ENCODE results near the gene SHMT1.

DNA sequence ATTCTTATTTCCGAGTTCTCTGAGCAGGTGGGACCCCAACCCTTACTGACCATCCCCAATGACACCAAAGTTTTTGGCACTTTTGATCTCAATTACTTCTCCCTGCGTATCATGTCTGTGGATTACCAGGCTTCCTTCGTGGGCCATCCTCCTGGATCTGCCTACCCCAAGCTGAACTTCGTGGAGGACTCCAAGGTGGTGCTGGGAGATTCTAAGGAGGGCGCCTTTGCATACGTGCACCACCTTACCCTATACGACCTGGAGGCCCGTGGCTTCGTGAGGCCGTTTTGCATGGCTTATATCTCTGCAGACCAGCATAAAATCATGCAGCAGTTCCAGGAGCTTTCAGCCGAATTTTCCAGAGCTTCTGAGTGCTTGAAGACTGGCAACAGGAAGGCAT lies 47.4 kb downstream of the SHMT1 start:
- TF ChIP-seq, protein P1, sequence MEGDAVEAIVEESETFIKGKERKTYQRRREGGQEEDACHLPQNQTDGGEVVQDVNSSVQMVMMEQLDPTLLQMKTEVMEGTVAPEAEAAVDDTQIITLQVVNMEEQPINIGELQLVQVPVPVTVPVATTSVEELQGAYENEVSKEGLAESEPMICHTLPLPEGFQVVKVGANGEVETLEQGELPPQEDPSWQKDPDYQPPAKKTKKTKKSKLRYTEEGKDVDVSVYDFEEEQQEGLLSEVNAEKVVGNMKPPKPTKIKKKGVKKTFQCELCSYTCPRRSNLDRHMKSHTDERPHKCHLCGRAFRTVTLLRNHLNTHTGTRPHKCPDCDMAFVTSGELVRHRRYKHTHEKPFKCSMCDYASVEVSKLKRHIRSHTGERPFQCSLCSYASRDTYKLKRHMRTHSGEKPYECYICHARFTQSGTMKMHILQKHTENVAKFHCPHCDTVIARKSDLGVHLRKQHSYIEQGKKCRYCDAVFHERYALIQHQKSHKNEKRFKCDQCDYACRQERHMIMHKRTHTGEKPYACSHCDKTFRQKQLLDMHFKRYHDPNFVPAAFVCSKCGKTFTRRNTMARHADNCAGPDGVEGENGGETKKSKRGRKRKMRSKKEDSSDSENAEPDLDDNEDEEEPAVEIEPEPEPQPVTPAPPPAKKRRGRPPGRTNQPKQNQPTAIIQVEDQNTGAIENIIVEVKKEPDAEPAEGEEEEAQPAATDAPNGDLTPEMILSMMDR (IDR thresholded peaks at IDR 0.05): no peak
- no peak for TF ChIP-seq POLR2A (IDR thresholded peaks at IDR 0.05)

All from adrenal gland (tissue), 5 donors.